Stimulated activated CD4-positive, alpha-beta T cell treated with anti-CD3 and anti-CD28 coated beads, Interleukin-4, amount 100 ng/mL, for 1 hour (primary cell): ENCODE measurements around the gene MYH8.

Source experiments
- DNase-seq: peaks from one replicate; pipeline ENCODE4 v3.0.0-alpha.2; 2020

The MYH8 gene

GRCh38 chr17:10421900-10422542 lies at the start of gene MYH8:
TSS of gene MYH8 (minus strand) at chr17:10421950. CDS start at chr17:10420227, 1,723 bp downstream.
- no peak for DNase-seq

DNA sequence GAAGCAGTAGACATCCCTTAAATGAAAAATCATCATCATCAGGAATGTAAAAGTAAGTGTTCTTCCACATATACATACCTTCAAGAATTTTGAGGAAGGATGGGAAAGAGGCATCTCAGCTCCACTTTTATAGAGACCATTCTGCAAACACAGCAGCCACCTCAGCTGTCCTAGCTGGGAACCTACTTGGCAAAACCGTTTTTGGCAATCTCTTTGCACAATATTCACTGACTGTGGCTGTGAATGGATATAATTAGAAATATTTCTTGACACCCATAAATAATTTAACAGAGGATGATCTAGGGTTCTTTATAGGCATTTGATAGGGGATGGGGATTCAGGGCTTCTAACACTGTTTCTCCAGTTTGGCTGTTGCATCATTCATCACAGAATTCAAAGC lies 47.7 kb upstream of the MYH8 start, which contains the start of gene MYH4:
MYH4 (minus strand) TSS at position 101 of the 400 bp plus-strand sequence. CDS start 2,814 bp downstream, outside the sequence.
- DNase-seq: no peak

DNA sequence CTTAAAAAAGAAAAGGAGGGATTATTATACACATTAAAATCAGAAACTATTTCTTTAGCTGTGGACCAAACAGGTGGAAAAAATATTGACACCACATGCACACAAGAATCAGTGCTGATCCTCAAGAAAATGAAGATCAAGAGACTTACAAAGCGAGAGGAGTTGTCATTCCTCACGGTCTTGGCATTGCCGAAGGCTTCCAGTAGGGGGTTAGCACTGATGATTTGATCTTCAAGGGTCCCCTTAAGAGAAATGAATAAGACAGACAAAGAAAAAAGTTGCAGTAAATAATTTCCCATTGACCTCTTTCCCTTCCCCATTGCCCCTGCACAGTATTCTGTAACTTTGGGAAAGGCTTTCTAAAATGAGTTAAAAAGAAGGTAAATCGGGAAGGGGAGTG lies 41.7 kb upstream of the MYH8 start:
- DNase-seq: no peak

DNA sequence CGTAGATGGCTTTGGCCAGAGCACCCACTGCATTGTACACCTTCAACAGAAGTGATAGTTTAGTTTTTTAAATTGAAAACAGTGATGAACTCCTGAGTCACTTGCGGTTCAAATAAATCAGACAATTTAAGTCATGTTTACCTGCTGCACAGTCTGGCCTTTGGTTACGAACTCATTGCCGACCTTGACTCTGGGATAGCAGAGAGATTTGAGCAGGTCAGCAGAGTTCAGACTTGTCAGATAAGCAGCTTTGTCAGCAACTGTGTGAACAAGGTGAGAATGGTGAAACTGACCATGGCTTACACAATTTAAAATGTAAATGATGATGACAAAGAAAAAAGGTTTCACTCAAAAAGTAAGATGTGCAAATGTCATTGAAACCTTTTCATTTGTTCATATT lies 38.3 kb upstream of the MYH8 start:
- no peak for DNase-seq

- no peak for DNase-seq
Measured at GRCh38 chr17:10458701-10459100, 37.0 kb upstream of the MYH8 start.

GRCh38 chr17:10457952-10458351 lies 36.2 kb upstream of the MYH8 start:
- no peak for DNase-seq

DNA sequence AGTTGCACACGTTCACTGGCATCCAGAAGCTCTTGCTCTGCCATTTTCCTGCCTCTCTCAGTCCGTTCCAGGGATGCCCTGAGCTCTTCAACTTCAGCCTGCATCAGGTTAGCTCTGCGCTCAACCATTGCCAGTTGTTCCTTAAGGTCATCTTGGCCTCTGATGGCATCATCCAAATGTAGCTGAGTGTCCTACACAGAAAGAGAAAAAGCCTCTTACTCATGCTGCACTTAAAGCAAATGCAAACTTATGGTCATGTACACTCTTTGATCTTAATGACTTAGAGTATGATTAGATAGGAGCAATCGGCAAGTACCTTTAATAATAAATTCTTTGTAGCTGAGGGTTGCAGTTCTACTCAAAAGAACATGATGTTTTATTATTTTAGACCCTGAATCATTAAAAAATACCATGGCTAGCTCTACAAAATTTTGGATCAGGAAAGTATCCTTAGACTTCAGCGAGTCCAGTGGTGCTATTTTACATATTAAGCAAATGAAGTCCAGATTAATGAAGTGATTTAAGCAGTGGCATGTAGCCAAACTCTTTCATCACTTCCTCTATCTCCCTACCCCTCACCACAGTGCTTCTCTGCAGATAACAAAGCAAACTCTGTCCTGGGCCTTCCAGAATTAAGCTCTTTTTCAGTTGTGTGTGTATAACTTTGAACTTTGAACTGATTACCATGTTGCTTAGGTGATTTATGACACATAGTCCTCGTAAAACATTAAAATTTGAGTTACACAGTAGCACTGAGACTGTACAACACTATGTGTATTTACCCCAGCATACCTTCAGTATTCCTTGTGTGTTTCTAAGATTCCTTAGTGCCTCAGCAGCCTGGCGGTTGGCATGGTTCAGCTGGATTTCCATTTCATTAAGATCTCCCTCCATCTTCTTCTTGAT lies 25.5 kb upstream of the MYH8 start:
- no peak for DNase-seq

- DNase-seq: no peak
Measured at GRCh38 chr17:10439816-10440215, 18.1 kb upstream of the MYH8 start.

GRCh38 chr17:10435096-10435495 lies 13.3 kb upstream of the MYH8 start:
- no peak for DNase-seq

GRCh38 chr17:10429421-10430045 lies 7.8 kb upstream of the MYH8 start:
- DNase-seq: no peak

GRCh38 chr17:10428781-10429180 lies 7.0 kb upstream of the MYH8 start:
- DNase-seq: no peak

DNA sequence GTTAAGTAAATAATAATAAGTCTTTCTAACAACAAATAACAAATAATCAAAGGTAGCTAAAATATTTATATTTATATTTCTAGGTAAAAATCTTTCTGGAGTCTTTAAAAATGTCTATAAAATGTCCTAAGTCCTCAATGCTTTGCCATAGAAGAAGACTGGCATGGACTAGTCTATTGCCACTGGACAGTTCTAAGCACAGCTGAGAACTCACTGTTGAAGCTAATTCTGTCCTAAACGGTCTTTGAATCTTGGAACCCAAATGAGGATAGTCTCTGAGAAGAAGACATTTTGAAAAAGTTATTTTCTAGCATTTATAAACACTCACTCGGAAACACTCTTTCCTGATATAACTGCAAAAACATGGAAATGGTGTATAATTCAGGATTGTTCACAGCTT lies 539 bp downstream of the MYH8 start:
- DNase-seq: no peak

DNA sequence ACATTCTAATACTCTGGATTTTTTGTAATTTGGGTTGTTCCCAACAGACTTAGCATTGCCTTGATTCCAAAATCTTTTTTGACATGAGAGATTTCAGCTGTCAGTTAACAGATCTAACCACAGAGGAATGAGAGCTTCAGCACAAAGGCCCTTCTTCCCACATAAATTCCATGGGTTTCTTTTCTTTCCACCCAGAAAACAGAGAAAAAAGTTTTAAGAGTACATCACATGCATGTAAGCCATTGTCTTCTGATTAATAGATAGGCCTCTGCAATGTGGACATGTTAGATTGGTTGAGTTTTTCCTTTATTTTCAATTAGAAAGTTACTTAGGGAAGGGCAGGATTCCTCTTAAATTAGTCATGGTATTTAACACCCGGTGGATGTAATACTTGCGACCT lies 939 bp downstream of the MYH8 start:
- no peak for DNase-seq

DNA sequence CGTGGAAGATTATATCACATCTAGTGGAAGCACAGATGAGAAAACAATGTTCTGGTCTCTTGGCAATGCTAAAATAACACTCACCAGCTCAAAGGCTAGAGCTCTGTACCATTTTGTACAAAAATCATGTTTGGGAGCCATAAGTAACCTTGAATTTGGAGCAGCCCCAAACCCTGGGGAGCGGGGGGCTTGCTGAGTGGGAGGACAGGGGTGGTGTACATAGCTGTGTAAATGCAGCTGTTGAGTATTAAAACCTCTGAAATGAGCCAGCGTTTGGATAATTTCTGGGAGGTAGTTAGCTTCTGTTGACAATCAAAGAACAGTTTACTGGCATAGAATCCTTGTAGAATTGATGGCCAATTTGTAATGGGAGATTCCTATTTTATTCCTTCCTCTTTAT lies 4.3 kb downstream of the MYH8 start:
- no peak for DNase-seq

DNA sequence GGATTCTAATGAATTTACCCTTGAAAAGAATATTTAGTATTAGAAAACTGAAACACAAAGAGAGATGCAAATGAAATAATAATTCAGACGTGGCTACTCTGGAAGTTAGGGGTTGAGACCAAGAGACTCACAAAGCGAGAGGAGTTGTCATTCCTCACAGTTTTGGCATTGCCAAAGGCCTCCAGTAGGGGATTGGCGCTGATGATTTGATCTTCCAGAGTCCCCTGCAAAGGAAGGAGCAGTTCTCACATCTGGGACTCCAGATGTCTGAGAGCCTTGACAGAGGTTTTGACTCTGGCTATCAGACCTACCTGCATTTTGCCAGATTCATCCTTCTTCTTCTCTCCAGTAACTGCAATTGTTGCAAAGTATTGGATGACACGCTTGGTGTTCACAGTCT lies 6.6 kb downstream of the MYH8 start:
- no peak for DNase-seq

DNA sequence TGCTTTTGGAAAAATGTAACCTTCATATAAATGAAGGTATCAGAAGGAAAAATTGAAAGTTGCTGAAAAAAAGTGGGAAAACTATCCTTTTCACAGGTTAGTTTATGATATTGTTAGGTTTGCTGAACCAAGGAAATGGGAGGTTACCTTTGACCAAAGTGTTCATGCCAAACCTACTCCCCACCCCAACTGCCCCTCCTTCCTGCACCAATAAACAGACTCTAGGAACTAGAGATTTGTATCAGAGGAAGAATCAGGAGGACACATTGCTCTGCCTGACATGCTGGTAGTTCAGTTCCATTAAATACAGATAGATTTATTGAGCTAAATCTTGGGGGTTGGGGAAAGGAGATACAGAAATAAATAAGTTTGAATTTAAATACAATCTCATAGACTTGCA lies 18.2 kb downstream of the MYH8 start:
- DNase-seq: no peak

GRCh38 chr17:10398352-10398751 lies 23.4 kb downstream of the MYH8 start:
- DNase-seq: no peak

GRCh38 chr17:10396524-10397163 lies 25.1 kb downstream of the MYH8 start:
- DNase-seq: no peak

DNA sequence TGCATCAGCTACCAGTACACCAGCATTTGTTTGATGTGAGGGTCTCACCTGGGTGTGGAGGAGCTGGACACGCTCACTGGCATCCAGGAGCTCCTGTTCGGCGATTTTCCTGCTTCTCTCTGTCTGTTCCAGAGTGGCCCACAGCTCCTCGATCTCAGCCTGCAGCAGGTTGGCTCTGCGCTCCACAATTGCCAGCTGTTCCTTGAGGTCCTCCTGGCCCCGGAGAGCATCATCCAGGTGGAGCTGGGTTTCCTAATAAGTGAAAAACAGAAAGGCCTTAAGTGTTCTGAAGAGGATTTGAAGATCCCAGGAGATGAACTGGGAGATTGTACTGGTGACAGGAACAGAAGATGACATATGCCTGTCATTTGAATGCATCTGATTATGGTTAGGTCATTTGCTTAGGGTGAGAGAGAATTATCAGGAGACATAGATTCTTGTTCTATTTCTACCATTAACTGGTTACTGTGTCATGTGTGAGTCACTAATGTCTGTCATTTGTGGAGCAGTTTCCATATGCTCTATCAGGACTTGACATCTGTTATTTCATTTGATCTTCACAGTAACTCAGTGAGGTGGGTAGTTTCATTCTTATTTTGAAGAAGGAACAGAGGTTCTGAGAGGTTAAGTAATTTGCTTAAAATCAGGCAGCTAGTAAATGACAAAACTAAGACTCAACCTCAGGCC lies 27.4 kb downstream of the MYH8 start:
- no peak for DNase-seq

DNA sequence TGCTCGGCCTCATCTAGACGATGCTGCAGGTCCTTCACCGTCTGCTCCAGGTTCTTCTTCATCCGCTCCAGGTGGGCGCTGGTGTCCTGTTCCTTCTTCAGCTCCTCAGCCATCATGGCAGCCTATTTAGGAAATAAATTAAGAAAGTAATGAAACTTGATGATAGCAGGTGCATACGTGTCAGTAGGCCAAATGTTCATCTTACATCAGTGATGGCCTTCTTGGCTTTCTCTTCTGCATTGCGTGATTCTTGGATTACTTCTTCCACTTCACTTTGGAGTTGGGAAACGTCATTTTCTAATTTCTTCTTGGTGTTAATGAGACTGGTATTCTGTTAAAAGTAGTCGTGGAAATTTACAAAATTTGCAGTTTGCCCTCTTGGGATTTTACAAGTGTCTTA lies 28.9 kb downstream of the MYH8 start:
- DNase-seq: no peak

- DNase-seq: no peak
Measured at GRCh38 chr17:10385871-10386270, 35.9 kb downstream of the MYH8 start.

DNA sequence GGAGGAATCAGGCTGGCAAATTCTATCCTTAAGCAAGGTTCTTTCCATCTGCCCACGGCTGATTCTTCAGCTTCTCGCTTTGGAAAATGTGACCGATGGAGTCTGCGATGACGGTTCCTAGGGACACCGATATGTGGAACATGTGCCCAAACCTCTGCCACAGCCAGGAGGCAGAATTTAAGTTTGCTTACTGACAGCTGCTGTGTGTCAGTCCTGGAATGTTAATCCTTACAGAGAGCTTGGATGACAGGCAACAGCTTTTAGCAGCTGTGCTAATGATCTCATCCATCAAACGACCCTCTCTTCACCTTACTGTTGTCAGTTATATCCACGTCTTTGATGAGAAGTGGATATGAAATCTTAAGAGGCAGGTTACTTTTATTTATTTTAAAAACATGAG lies 37.6 kb downstream of the MYH8 start:
- no peak for DNase-seq
